Natural killer cell (primary cell): ENCODE results near the gene LGALS3BP. TPM values are rescaled to one million over a fixed set of nuclear protein-coding genes. Genes with fewer than 3 reads are reported as not detected.
A peak's percentile ranks its signal among the peaks of the same experiment; 100 is the strongest.

Experiments used
- ATAC-seq, 3 donors: fragments of 150-1000 bp in 2 of 3; fragments of 200-7000 bp in 1 of 3; cut with Tn5 transposase; 1 replicate in 1 of 3; 2 replicates in 2 of 3; pipeline ENCODE4 v1.10.0; 2021; ENCODE audit warnings: mild to moderate bottlenecking in 2 of 3, moderate library complexity in 2 of 3
- DNase-seq, 2 donors: peaks; one replicate each; pipeline versions ENCODE4 v3.0.0 to v3.0.0-alpha.2; 2013 to 2021; ENCODE audit warnings: mixed read lengths in 1 of 2
- H3K27ac ChIP-seq: one replicate; pipeline ENCODE4 v1.5.1; 2013; ENCODE audit warnings: mild to moderate bottlenecking, low read length
- H3K27me3 ChIP-seq: one replicate; pipeline ENCODE4 v1.6.1; 2013; ENCODE audit warnings: low read length; ENCODE audit not compliant: control insufficient read depth, insufficient read depth
- H3K36me3 ChIP-seq: one replicate; pipeline ENCODE4 v1.6.1; 2013; ENCODE audit warnings: low read length; ENCODE audit not compliant: control insufficient read depth, insufficient read depth
- H3K4me1 ChIP-seq: one replicate; pipeline ENCODE4 v1.6.1; 2013; ENCODE audit warnings: low read length; ENCODE audit not compliant: control insufficient read depth, insufficient read depth
- H3K4me3 ChIP-seq: one replicate; pipeline ENCODE4 v1.5.1; 2013; ENCODE audit warnings: low read length
- H3K9me3 ChIP-seq: one replicate; pipeline ENCODE4 v1.6.1; 2013; ENCODE audit warnings: low read length; ENCODE audit not compliant: control insufficient read depth, insufficient read depth
- H3K27ac Mint-ChIP-seq, 2 donors: one replicate each; pipeline ENCODE4 v1.8.0; 2022; ENCODE audit warnings: mild to moderate bottlenecking in 2 of 2, mixed read lengths in 2 of 2, moderate library complexity in 1 of 2
- H3K27me3 Mint-ChIP-seq, 2 donors: one replicate each; pipeline ENCODE4 v1.8.0; 2022; ENCODE audit warnings: low read depth in 2 of 2, mixed read lengths in 2 of 2
- H3K36me3 Mint-ChIP-seq: one replicate; pipeline ENCODE4 v1.8.0; 2022; ENCODE audit warnings: mixed read lengths
- H3K4me1 Mint-ChIP-seq, 2 donors: one replicate each; pipeline ENCODE4 v1.8.0; 2022; ENCODE audit warnings: mixed read lengths in 2 of 2
- H3K4me3 Mint-ChIP-seq: one replicate; pipeline ENCODE4 v1.8.0; 2022; ENCODE audit warnings: mild to moderate bottlenecking, moderate library complexity, mixed read lengths
- H3K9me3 Mint-ChIP-seq, 2 donors: one replicate each; pipeline ENCODE4 v1.8.0; 2022; ENCODE audit warnings: mixed read lengths in 2 of 2
- WGBS: methylation state at CpG from one replicate; pipeline ENCODE4 v1.1.7; 2013; ENCODE audit warnings: missing lambda C conversion rate; ENCODE audit not compliant: insufficient coverage; 5-methylcytosine and 5-hydroxymethylcytosine counted together
- intact Hi-C: fragments of 100-400 bp; cut with micrococcal nuclease; formaldehyde crosslinking; loops from one replicate; pipeline ENCODE4 v1.14.2; 2022
- total RNA-seq, 4 donors: library from RNA; stranded (reverse); fragments of 120-200 nt in 1 of 4; gene quantifications; one replicate each; pipeline versions ENCODE4 v1.2.3 to v1.2.4, GENCODE V29; 2013 to 2022
- TF ChIP-seq, protein P1 (sequence below): fragments of 200-600 bp; IDR thresholded peaks from one replicate; pipeline ENCODE4 v1.8.0; 2022; ENCODE audit warnings: antibody characterized with exemption

The LGALS3BP gene
- total RNA-seq, 3 donors from 2014 or later (not counting 1 experiment from before 2014, with no cell fraction given), result 4.2 to 8.8 (median 4.2) TPM

DNA sequence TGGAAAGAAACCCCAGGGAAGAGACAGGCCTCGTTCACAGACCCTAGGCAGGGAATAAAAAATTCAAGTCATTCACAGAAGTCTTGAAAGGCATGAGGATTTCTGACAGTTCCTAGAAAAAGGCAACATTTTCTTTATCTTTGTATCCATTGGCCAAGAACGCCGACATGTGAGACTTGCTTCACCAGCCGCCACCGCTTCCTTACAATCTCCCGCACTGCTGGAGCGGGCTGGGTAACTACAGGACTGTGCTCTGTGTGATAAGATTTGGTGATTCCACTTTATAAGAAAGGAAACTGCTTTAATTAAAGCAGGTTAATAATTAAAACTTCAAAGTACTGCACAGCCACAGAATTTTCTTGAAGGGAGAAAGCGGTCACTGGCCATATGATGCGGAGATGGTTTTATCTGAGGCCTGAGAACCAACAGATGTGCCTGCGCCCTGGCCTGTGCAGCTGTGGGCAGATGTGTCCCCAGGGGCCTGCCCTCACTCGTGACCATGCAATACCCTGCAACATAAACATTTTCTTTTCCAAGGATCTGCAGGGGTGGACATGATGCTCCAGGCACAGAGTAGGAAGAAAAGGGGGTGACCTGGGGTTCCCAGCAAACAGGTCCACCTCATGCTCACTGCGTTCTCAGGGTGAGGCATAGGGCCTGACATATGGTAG is 13.0 kb upstream of the LGALS3BP start:
- Histone ChIP-seq H3K4me3 (no peak overlapping the region), H3K4me1 (peaks cover 9% of the 10 kb centered on the region), H3K27me3 (no peaks in the 10 kb centered on the region), H3K36me3 (peaks cover 47% of the 10 kb centered on the region), H3K9me3 (no peaks in the 10 kb centered on the region), H3K27ac (no peak overlapping the region)
- no peak overlapping the region for H3K4me3 Mint-ChIP-seq
- TF ChIP-seq, protein P1, sequence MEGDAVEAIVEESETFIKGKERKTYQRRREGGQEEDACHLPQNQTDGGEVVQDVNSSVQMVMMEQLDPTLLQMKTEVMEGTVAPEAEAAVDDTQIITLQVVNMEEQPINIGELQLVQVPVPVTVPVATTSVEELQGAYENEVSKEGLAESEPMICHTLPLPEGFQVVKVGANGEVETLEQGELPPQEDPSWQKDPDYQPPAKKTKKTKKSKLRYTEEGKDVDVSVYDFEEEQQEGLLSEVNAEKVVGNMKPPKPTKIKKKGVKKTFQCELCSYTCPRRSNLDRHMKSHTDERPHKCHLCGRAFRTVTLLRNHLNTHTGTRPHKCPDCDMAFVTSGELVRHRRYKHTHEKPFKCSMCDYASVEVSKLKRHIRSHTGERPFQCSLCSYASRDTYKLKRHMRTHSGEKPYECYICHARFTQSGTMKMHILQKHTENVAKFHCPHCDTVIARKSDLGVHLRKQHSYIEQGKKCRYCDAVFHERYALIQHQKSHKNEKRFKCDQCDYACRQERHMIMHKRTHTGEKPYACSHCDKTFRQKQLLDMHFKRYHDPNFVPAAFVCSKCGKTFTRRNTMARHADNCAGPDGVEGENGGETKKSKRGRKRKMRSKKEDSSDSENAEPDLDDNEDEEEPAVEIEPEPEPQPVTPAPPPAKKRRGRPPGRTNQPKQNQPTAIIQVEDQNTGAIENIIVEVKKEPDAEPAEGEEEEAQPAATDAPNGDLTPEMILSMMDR, result no peak
- 91% methylated on average over 11 of the region's 12 CpGs for WGBS
- no peaks in the 10 kb centered on the region for H3K9me3 Mint-ChIP-seq
- no peak for ATAC-seq
- H3K4me1 Mint-ChIP-seq, result peaks cover 12 to 22% of the 10 kb centered on the region in 2 donors
- H3K36me3 Mint-ChIP-seq, result no peaks in the 10 kb centered on the region
- H3K27me3 Mint-ChIP-seq, result no peaks in the 10 kb centered on the region
- no peak for DNase-seq
- peak overlapping the region; percentile 29 to 54 for H3K27ac Mint-ChIP-seq
- intact Hi-C loops, result no loop called here

- peaks cover 12 to 23% of the 10 kb centered on the region in 2 donors for H3K4me1 Mint-ChIP-seq
- intact Hi-C loops, result no loop called here
- H3K36me3 Mint-ChIP-seq, result no peaks in the 10 kb centered on the region
- DNase-seq (no peak), ATAC-seq (no peak)
- no peak overlapping the region for H3K27ac ChIP-seq
- no peaks in the 10 kb centered on the region for H3K27me3 ChIP-seq
- H3K4me1 ChIP-seq, result peaks cover 10% of the 10 kb centered on the region
- no peak overlapping the region for H3K4me3 Mint-ChIP-seq
- peaks cover 42% of the 10 kb centered on the region for H3K36me3 ChIP-seq
- no peaks in the 10 kb centered on the region for H3K9me3 ChIP-seq
- H3K27ac Mint-ChIP-seq, result no peak overlapping the region
- no peaks in the 10 kb centered on the region for H3K27me3 Mint-ChIP-seq
- TF ChIP-seq, protein P1, result no peak
- no peak overlapping the region for H3K4me3 ChIP-seq
- WGBS, result 97% methylated on average over 21 of the region's 22 CpGs
- no peaks in the 10 kb centered on the region for H3K9me3 Mint-ChIP-seq
Measured at GRCh38 chr17:78991906-78992532, 12.3 kb upstream of the LGALS3BP start.

DNA sequence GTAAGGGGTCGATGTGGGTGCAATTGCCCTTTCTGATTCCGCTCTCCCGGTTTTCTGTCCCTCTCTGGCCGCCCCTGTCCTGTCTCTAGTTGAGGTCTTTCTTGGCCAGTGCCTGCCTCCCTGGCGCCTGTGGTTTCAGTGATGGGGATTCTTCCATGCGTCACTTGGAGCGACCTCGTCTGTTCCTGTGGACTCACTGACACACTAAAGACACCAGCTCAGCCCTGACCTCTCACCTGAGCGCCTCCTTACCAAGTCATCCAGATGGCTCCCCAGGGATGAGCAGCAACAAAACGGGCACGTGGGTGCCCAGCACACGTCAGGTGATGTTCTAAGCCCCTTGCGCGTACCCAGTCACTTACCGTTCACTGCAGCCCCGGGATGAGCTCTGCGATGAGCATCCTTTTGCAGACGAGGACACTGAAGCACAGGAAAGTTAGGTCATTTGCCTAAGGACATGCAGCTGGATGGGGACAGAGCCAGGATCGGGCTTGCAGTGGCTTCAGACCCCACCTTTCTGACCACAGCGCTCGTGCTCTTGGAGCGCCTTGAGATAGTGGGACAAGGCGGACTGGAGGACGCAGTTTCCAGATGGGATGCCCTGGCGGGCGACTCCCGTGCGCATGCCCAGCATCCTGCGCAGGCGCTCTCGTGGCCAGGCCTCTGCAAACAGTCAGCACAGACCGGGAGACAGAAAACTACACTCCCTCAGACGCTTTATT is 11.5 kb upstream of the LGALS3BP start:
- Mint-ChIP-seq H3K4me1 (peaks cover 20 to 31% of the 10 kb centered on the region in 2 donors), H3K4me3 (no peak overlapping the region), H3K27me3 (no peaks in the 10 kb centered on the region), H3K27ac (no peak overlapping the region), H3K9me3 (no peaks in the 10 kb centered on the region), H3K36me3 (no peaks in the 10 kb centered on the region)
- no peak for ATAC-seq
- 97% methylated on average over 33 of the region's 33 CpGs for WGBS
- intact Hi-C loops, result no loop called here
- DNase-seq, result no peak
- H3K4me3 ChIP-seq, result no peak overlapping the region
- TF ChIP-seq, protein P1, result no peak
- no peak overlapping the region for H3K27ac ChIP-seq
- no peaks in the 10 kb centered on the region for H3K9me3 ChIP-seq
- H3K4me1 ChIP-seq, result peaks cover 9% of the 10 kb centered on the region
- no peaks in the 10 kb centered on the region for H3K27me3 ChIP-seq
- peaks cover 34% of the 10 kb centered on the region for H3K36me3 ChIP-seq
